K562 (cell line): ENCODE results near the gene RABL6. TPM values are rescaled to one million over a fixed set of nuclear protein-coding genes. Genes with fewer than 3 reads are reported as not detected.

Source experiments
- ATAC-seq: fragments of 200-7000 bp; cut with Tn5 transposase; 3 replicates; pipeline ENCODE4 v1.9.1; 2020; ENCODE audit warnings: moderate library complexity
- BruUV-seq: library from RNA; stranded (reverse); fragments of 400-500 nt; replicated peaks from 2 replicates; lab custom pipeline; 2021; lab: Mats Ljungman, UMichigan
- CTCF ChIA-PET: fragments of 300-600 bp; formaldehyde crosslinking; extraction: SDS; loops from one replicate; lab custom pipeline; 2021; ENCODE audit warnings: low intra/inter-chr PET ratio; lab: Yijun Ruan, JAX
- POLR2A ChIA-PET: fragments of 300-600, 350-650 bp; sonication (Branson Sonifier 250); formaldehyde crosslinking; extraction: SDS; loops from one replicate; lab custom pipeline; 2021; ENCODE audit warnings: antibody characterized with exemption, inconsistent platforms; lab: Yijun Ruan, JAX
- DNase-seq, 4 experiments: peaks; one replicate each; pipeline versions ENCODE4 v3.0.0 to v3.0.0-alpha.2; 2011 to 2018; ENCODE audit warnings: low spot score in 3 of 4, mixed read lengths in 3 of 4; ENCODE audit errors: extremely low read depth in 1 of 4
- FAIRE-seq: peaks from 2 replicates; lab custom pipeline; 2011; peaks lifted over from hg19 to GRCh38; lab: Jason Lieb, UNC
- H2AFZ ChIP-seq: 2 replicates; pipeline ENCODE4 v1.6.0; 2011; ENCODE audit warnings: low read depth, low read length, control low read depth, inconsistent platforms
- H3K27ac ChIP-seq: fragments of 200-600 bp; 3 replicates; pipeline ENCODE4 v1.8.0; 2011; ENCODE audit warnings: low read depth, mild to moderate bottlenecking, control low read depth, inconsistent platforms, low read length, moderate library complexity, mixed read lengths; ENCODE audit errors: extremely low read depth
- H3K27me3 ChIP-seq, 2 experiments: fragments of 300-600 bp in 1 of 2; 2 replicates in 1 of 2; 3 replicates in 1 of 2; pipeline versions ENCODE4 v1.6.0 to v1.8.0; 2011; ENCODE audit warnings: inconsistent platforms in 2 of 2, low read length in 2 of 2, mild to moderate bottlenecking in 1 of 2, mixed read lengths in 1 of 2, moderate library complexity in 1 of 2; ENCODE audit not compliant: control insufficient read depth in 2 of 2, insufficient read depth in 2 of 2
- H3K36me3 ChIP-seq: fragments of 300-600 bp; 3 replicates; pipeline ENCODE4 v1.8.0; 2011; ENCODE audit warnings: mild to moderate bottlenecking, low read length, inconsistent platforms; ENCODE audit not compliant: control insufficient read depth, insufficient read depth
- H3K4me1 ChIP-seq, 2 experiments: fragments of 200-600 bp in 1 of 2; replicated peaks in 1 of 2; 2 replicates in 1 of 2; 3 replicates in 1 of 2; pipeline versions ENCODE4 v1.5.1 to v1.8.0; 2011; ENCODE audit warnings: inconsistent platforms in 2 of 2, low read length in 2 of 2, mild to moderate bottlenecking in 1 of 2, mixed read lengths in 1 of 2, moderate library complexity in 1 of 2; ENCODE audit not compliant: control insufficient read depth in 2 of 2, insufficient read depth in 2 of 2
- H3K4me2 ChIP-seq: 2 replicates; pipeline ENCODE4 v1.6.1; 2011; ENCODE audit warnings: low read length, control low read depth, inconsistent platforms, mixed read lengths; ENCODE audit not compliant: insufficient read depth
- H3K4me3 ChIP-seq: fragments of 200-600 bp; sonication (generic), shearing (Covaris generic); 2 replicates; pipeline ENCODE4 v1.5.1; 2016; ENCODE audit warnings: control low read depth, inconsistent platforms
- H3K79me2 ChIP-seq: fragments of 200-600 bp; 3 replicates; pipeline ENCODE4 v1.8.0; 2011; ENCODE audit warnings: low read length, inconsistent platforms; ENCODE audit not compliant: control insufficient read depth, insufficient read depth
- H3K9ac ChIP-seq, 2 experiments: 2 replicates each; pipeline versions ENCODE4 v1.6.0 to v1.6.1; 2011; ENCODE audit warnings: low read depth in 2 of 2, low read length in 2 of 2, control low read depth in 1 of 2, inconsistent platforms in 1 of 2, mild to moderate bottlenecking in 1 of 2, mixed read lengths in 1 of 2; ENCODE audit not compliant: insufficient read depth in 1 of 2
- H3K9me1 ChIP-seq: one replicate; pipeline ENCODE4 v1.6.0; 2011; ENCODE audit warnings: inconsistent platforms, mild to moderate bottlenecking, low read length, moderate library complexity; ENCODE audit not compliant: control insufficient read depth, insufficient read depth
- H3K9me3 ChIP-seq: replicated peaks from 2 replicates; pipeline ENCODE4 v1.5.1; 2011; ENCODE audit warnings: low read depth, low read length, inconsistent platforms; ENCODE audit not compliant: control insufficient read depth, insufficient read depth
- H4K20me1 ChIP-seq: replicated peaks from 2 replicates; pipeline ENCODE4 v1.6.1; 2011; ENCODE audit warnings: low read length, inconsistent platforms, mixed read lengths; ENCODE audit not compliant: control insufficient read depth, insufficient read depth
- EHMT2 ChIP-seq: fragments of 450-650 bp; IDR thresholded peaks from 2 replicates; pipeline ENCODE4 v1.6.1; 2018; ENCODE audit warnings: antibody characterized with exemption
- FOXM1 ChIP-seq, 2 experiments: fragments of 450-650 bp in 1 of 2; sonication (generic) in 1 of 2; formaldehyde crosslinking in 1 of 2; IDR thresholded peaks; 2 replicates each; pipeline versions ENCODE4 v1.6.1 to v1.9.0; 2017 to 2022; ENCODE audit warnings: low read depth in 2 of 2, mild to moderate bottlenecking in 2 of 2, missing genetic modification reagents in 1 of 2, moderate library complexity in 1 of 2
- WGBS: fragments of 100-300 bp; shearing (Covaris generic); methylation state at CpG from one replicate; pipeline ENCODE4 v1.1.6; 2016; ENCODE audit warnings: low coverage, mixed read lengths; ENCODE audit not compliant: insufficient coverage; ENCODE audit errors: missing lambda C conversion rate; 5-methylcytosine and 5-hydroxymethylcytosine counted together
- in situ Hi-C: fragments of 300-500 bp; cut with MboI; formaldehyde crosslinking; loops from 4 replicates; pipeline ENCODE4 v1.15.0; 2018; ENCODE audit warnings: inconsistent platforms, mixed read lengths
- intact Hi-C: fragments of 100-400 bp; cut with micrococcal nuclease; formaldehyde crosslinking; loops from 2 replicates; pipeline ENCODE4 v1.14.2; 2022
- polyA plus RNA-seq, 8 experiments: library from polyadenylated mRNA; depleted of rRNA in 4 of 8; stranded (reverse) in 5 of 8; unstranded in 3 of 8; fragments of >200 nt; fragmentation: Nextera tagmentation in 2 of 8; fragmentation: Illumina TruSeq in 1 of 8; extraction: Ambion mirVana in 2 of 8; extraction: Trizol in 1 of 8; gene quantifications; 2 replicates each; pipeline versions ENCODE4 v1.2.1 to v1.2.3, GENCODE V29; 2011 to 2014; ENCODE audit warnings: inconsistent platforms in 1 of 8, missing spikeins in 1 of 8
- total RNA-seq, 7 experiments: library from RNA; depleted of rRNA in 6 of 7; stranded (reverse); fragments of >200 nt in 6 of 7; fragmentation: Illumina TruSeq in 2 of 7; extraction: Trizol in 2 of 7; gene quantifications; 2 replicates each; pipeline versions ENCODE4 v1.2.1 to v1.2.3, GENCODE V29; 2011 to 2021; ENCODE audit warnings: low replicate concordance in 1 of 7
- TF ChIP-seq, protein P1 (sequence below): sonication (generic); IDR thresholded peaks from 2 replicates; pipeline ENCODE4 v1.6.1; 2016

RABL6 gene
- total and polyA plus RNA-seq, 9 of the 15 experiments (the other 6 are each of a cell fraction or from before 2014, with no cell fraction given) = 5.6 to 181 (median 84.5) TPM

DNA sequence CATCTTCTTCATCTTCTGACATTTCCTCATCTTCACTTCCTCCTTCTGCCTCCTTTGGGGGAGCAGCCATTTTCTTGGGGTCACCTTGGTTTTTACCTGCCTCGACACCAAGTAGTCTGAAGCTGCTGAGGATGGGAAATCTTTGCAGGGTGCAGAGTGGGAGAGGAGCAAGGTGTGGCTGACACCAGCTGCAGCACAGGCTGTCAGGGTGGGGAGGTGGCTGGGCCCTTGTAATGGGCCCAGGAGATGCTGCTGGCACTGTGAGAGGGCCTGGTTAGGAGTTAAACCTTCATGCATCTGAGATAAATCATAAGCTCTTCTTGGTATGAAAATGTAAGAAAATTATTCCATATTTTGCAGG is 7.7 kb downstream of the RABL6 start:
- FAIRE-seq (no peak), DNase-seq (no peak), ATAC-seq (no peak)
- Histone ChIP-seq H4K20me1 (no peaks in the 10 kb centered on the region; the same call in 1 of the 2 replicates), H3K4me3 (no peak overlapping the region), H3K36me3 (peaks cover 80% of the 10 kb centered on the region), H3K9me1 (no peaks in the 10 kb centered on the region), H3K27me3 (no peaks in the 10 kb centered on the region), H3K9ac (no peak overlapping the region), H3K4me1 (peaks cover 0 to 9% of the 10 kb centered on the region in 2 experiments; a peak in 2 of 5 replicates), H2AFZ (no peak overlapping the region), H3K4me2 (no peak overlapping the region), H3K27ac (no peak overlapping the region), H3K9me3 (no peaks in the 10 kb centered on the region), H3K79me2 (peaks cover 92% of the 10 kb centered on the region)
- no peak for TF ChIP-seq EHMT2
- TF ChIP-seq FOXM1 (IDR thresholded peaks at IDR 0.05; ENCODE audit: low read depth) = no peak
- no peak for TF ChIP-seq FOXM1 (CRISPR knock-in tag; IDR thresholded peaks at IDR 0.05; ENCODE audit: low read depth)
- TF ChIP-seq, protein P1, sequence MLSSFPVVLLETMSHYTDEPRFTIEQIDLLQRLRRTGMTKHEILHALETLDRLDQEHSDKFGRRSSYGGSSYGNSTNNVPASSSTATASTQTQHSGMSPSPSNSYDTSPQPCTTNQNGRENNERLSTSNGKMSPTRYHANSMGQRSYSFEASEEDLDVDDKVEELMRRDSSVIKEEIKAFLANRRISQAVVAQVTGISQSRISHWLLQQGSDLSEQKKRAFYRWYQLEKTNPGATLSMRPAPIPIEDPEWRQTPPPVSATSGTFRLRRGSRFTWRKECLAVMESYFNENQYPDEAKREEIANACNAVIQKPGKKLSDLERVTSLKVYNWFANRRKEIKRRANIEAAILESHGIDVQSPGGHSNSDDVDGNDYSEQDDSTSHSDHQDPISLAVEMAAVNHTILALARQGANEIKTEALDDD = no peak
- intact Hi-C loops (no loop called here), in situ Hi-C loops (no loop called here)
- CTCF ChIA-PET = no interaction called here
- no TSS peak for BruUV-seq
- POLR2A ChIA-PET = interaction anchor here (0.7 to 1.3 kb wide), 5 partner anchors 8 to 88 kb away, joined by 3 to 5 read pairs (median 3); partner anchors contain the start of gene RABL6
- WGBS = 0% methylated on average over 1 of the region's 1 CpG
